Lower leg skin (tissue), 3 donors: ENCODE results near the gene COL6A2.

Source experiments
- POLR2A ChIP-seq, 2 donors: fragments of 450-650 bp; IDR thresholded peaks; one replicate each; pipeline ENCODE4 v1.6.1; 2016 to 2017; ENCODE audit warnings: antibody characterized with exemption in 2 of 2, mild to moderate bottlenecking in 1 of 2, moderate library complexity in 1 of 2
- TF ChIP-seq, protein P1 (sequence below), 3 donors: fragments of 450-650 bp; IDR thresholded peaks; one replicate each; pipeline ENCODE4 v1.5.1; 2016; ENCODE audit warnings: antibody characterized with exemption in 3 of 3, mild to moderate bottlenecking in 3 of 3, moderate library complexity in 2 of 3

DNA sequence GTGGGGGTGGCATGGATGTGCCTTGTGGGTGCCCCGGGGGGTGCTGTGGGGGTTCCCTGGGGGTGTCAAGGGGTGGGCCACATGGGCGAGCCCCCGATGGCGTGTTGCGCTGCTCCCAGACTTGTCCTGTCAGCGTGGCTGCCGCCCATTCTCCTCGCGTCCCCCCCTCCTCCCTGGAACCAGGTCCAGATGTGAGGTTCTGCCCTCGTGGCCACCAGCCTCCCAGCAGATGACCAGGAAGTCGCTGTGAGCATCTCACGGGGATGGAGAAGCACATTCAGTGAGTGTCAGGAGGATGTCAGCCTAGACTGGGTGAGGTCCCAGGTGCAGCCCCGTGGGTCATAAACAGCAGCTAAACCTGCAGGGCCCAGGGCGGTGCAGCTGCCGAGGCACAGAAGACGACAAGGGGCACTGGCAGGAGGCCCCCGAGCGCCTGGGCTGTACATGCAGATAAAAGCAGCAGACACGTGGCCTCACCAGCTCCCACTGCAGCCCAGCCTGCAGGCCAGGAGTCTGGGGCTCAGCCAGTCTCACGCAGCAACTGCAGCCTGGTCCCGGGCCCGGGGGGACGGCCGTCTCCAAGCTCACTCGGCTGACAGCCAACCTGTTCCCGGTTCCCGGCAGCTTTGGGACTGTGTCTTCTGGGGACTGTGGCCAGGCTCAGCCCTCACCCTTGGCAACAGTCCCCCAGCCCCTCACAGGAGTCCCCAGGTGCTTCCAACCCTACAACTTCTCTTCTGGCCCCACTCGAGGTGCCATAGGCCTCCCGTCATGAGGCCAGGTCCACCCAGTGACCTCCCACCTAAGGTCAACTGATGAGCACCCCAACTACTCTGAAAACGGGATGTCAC lies 17.5 kb upstream of the COL6A2 start:
- TF ChIP-seq, protein P1, sequence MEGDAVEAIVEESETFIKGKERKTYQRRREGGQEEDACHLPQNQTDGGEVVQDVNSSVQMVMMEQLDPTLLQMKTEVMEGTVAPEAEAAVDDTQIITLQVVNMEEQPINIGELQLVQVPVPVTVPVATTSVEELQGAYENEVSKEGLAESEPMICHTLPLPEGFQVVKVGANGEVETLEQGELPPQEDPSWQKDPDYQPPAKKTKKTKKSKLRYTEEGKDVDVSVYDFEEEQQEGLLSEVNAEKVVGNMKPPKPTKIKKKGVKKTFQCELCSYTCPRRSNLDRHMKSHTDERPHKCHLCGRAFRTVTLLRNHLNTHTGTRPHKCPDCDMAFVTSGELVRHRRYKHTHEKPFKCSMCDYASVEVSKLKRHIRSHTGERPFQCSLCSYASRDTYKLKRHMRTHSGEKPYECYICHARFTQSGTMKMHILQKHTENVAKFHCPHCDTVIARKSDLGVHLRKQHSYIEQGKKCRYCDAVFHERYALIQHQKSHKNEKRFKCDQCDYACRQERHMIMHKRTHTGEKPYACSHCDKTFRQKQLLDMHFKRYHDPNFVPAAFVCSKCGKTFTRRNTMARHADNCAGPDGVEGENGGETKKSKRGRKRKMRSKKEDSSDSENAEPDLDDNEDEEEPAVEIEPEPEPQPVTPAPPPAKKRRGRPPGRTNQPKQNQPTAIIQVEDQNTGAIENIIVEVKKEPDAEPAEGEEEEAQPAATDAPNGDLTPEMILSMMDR (IDR thresholded peaks at IDR 0.05) = no peak
- no peak for TF ChIP-seq POLR2A (IDR thresholded peaks at IDR 0.05)
